ENCODE data around the gene ATOX1. TPM values are rescaled to one million over a fixed set of nuclear protein-coding genes. Genes with fewer than 3 reads are reported as not detected.

The ATOX1 gene
- total and polyA plus RNA-seq, 2 of the 8 experiments (the other 6 are each of a cell fraction or from before 2014, with no cell fraction given) = 79.9 to 232 TPM

DNA sequence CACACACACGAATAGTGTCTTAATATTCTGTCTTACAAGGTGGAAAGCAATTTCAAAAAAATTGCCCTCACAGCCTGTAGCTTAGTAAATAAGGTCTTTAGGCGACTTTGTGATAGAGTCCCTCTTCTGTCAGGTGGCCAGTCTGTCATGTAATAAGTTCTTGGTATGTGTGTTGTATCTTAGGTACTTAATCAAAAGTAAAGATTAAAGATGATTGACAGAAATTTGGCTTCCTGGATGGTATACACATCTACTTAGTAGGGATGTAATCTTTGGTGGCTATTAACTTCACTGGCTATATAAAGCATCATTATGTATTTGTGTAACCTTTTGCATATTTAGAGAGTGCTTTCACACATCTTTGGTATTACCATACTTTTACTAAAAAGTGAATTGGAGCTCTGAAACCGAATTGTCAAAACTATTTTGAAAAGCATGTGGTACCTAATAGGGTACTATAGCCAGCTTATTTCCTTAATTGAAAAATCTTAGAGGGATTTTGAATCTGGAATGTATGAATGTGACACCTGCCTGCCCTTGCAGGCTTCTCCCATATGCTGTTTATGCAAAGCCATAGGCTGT, 16.7 kb upstream of the ATOX1 start:
- Histone ChIP-seq H3K79me2 (ENCODE audit: control insufficient read depth in 1 of 2, insufficient read depth in 2 of 2, low read length in 2 of 2) (peaks cover 71 to 84% of the 10 kb centered on the region in 2 experiments), H3K79me1 (ENCODE audit: low read depth, low read length) (no peaks in the 10 kb centered on the region), H4K91ac (replicated peaks; ENCODE audit: insufficient read length, low read length) (no peak overlapping the region), H3K4me2 (ENCODE audit: insufficient read depth in 1 of 2, low read depth in 2 of 2, low read length in 2 of 2) (peak overlapping the region; percentile 34 to 90; a peak in 3 of 4 replicates), H3K9ac (replicated peaks in 1 of 4; ENCODE audit: extremely low read depth in 1 of 4, low read depth in 3 of 4, low read length in 3 of 4) (no peak overlapping the region), H3K23ac (ENCODE audit: insufficient read length) (no peak overlapping the region), H3K9me3 (ENCODE audit: insufficient read depth in 2 of 2, low read depth in 1 of 2, low read length in 1 of 2) (no peaks in the 10 kb centered on the region), H3K18ac (ENCODE audit: extremely low read depth, low read length) (no peak overlapping the region), H3K4me3 (ENCODE audit: extremely low read depth in 1 of 4, insufficient read depth in 2 of 4, low read depth in 3 of 4, low read length in 4 of 4) (peak overlapping the region in 1 of 4 experiments; percentile 99; a peak in 2 of 8 replicates), H3K23me2 (ENCODE audit: low read depth, low read length) (peaks cover 5% of the 10 kb centered on the region), H4K5ac (ENCODE audit: insufficient read length, low read depth, low read length) (no peak overlapping the region), H3K4me1 (replicated peaks in 1 of 4; ENCODE audit: control insufficient read depth in 3 of 4, insufficient read depth in 4 of 4, low read length in 3 of 4) (peaks cover 1 to 14% (median 7%) of the 10 kb centered on the region in 4 experiments; a peak in 5 of 7 replicates), H2AFZ (ENCODE audit: low read length) (no peak overlapping the region), H3K27ac (ENCODE audit: low read depth, low read length) (no peak overlapping the region), H2AK5ac (ENCODE audit: low read depth, low read length) (no peak overlapping the region), H2BK120ac (replicated peaks; ENCODE audit: low read depth, low read length) (no peak overlapping the region), H3K4ac (replicated peaks; ENCODE audit: insufficient read length, low read depth, low read length) (no peak overlapping the region), H3K56ac (replicated peaks; ENCODE audit: insufficient read length, low read depth, low read length) (no peak overlapping the region), H2BK5ac (ENCODE audit: low read depth, low read length) (no peak overlapping the region), H3K27me3 (replicated peaks in 1 of 4; ENCODE audit: control insufficient read depth in 3 of 4, extremely low read depth in 1 of 4, insufficient read depth in 3 of 4, low read length in 3 of 4) (no peaks in the 10 kb centered on the region), H4K20me1 (replicated peaks in 1 of 2; ENCODE audit: control insufficient read depth in 1 of 2, insufficient read depth in 2 of 2, low read length in 2 of 2) (peaks cover 42 to 58% of the 10 kb centered on the region in 2 experiments), H2BK20ac (ENCODE audit: low read length) (no peak overlapping the region), H3K14ac (ENCODE audit: insufficient read length) (no peak overlapping the region), H2BK12ac (ENCODE audit: low read depth, low read length) (no peak overlapping the region), H4K8ac (ENCODE audit: extremely low read depth, insufficient read depth, low read length) (no peak overlapping the region), H2BK15ac (ENCODE audit: low read length) (no peak overlapping the region), H3K36me3 (ENCODE audit: control insufficient read depth in 2 of 4, insufficient read depth in 4 of 4, low read length in 3 of 4) (peaks cover 0 to 20% (median 5%) of the 10 kb centered on the region in 4 experiments; a peak in 4 of 8 replicates)
- DNase-seq (ENCODE audit: low read depth in 1 of 2, low spot score in 2 of 2) = no peak
- TF ChIP-seq JUND (IDR thresholded peaks at IDR 0.05; ENCODE audit: low read length) = no peak
- 0 out of 3 replicates have a peak, but pooled peaks of 1 of the 2 experiments have one; percentile 16 for TF ChIP-seq POLR2A (IDR thresholded peaks at IDR 0.05; ENCODE audit: control extremely low read depth in 1 of 2, low read depth in 2 of 2, low read length in 2 of 2)
- no peak for TF ChIP-seq ZNF274 (IDR thresholded peaks at IDR 0.05; ENCODE audit: borderline replicate concordance, extremely low read depth, low read length)
- no peak for FAIRE-seq
- POLR2A ChIA-PET (ENCODE audit: partially characterized antibody) = interaction anchor here (1.2 to 6.7 kb wide), 5 partner anchors 12 to 41 kb away, joined by 3 to 182 read pairs (median 50); partner anchors contain the start of gene ATOX1
- 66% methylated on average over 3 of the region's 3 CpGs; no CpG with 5 or more reads in 1 of the 2 experiments for WGBS, 2 experiments (ENCODE audit: extremely low coverage in 1 of 2, insufficient coverage in 1 of 2, insufficient read length in 1 of 2, insufficient replicate concordance in 2 of 2, low coverage in 1 of 2, low lambda C conversion rate in 2 of 2, missing lambda C conversion rate in 1 of 2)
- CTCF ChIA-PET (ENCODE audit: partially characterized antibody) = no interaction called here

All from H1 (cell line).